ENCODE results near the gene SHKBP1. TPM values are rescaled to one million over a fixed set of nuclear protein-coding genes. Genes with fewer than 3 reads are reported as not detected.

Gene SHKBP1
- total and polyA plus RNA-seq, 2 of the 13 experiments (the other 11 are each of a cell fraction or from before 2014, with no cell fraction given), result 16.2 to 17.4 TPM

DNA sequence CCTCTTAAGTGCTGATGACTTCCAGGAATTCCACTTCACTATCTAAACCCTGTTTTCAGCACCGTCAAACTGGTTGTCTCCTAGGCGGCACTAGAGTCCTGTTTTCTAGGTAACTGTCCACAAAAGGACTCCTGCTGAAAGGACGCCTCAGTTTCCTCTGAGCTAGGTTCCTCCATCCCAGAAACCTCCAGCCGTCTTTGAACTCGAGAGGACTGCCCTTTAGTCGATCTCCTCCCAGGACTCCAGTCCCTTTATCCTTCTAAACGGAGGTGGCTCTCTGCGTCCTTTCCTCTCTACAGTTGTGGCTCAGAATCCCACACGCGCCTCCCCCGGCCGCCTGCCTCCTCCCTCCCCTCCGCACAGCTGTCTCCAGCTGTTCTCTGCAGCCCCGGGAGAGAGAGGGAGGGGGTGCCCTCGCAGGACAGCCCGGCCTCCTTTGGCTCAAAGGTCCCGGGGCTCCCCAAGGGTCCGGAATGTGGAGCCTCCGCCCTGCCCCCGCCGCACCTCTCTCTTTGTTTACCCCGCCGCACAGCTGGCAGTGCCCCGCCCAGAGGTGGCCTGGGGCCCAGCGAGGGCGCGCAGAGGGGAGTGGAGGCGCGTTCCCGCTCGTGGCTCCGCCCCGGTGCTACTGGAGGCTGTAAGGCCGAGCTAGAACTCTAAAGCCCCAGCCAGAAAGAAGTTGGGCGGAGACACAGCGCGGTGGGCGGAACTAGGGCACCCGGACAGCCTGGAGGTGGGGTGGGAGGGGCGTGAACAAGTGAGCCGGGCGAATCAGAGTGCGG, 26.9 kb downstream of the SHKBP1 start (continued):
- peak; percentile 91; the same call in 1 of the 2 replicates for TF ChIP-seq ZNF747 (CRISPR knock-in tag; IDR thresholded peaks at IDR 0.05; ENCODE audit: borderline replicate concordance)
- no peak; the same call in 1 of the 2 replicates for TF ChIP-seq SRY (CRISPR knock-in tag; IDR thresholded peaks at IDR 0.05)
- TF ChIP-seq, protein P1, sequence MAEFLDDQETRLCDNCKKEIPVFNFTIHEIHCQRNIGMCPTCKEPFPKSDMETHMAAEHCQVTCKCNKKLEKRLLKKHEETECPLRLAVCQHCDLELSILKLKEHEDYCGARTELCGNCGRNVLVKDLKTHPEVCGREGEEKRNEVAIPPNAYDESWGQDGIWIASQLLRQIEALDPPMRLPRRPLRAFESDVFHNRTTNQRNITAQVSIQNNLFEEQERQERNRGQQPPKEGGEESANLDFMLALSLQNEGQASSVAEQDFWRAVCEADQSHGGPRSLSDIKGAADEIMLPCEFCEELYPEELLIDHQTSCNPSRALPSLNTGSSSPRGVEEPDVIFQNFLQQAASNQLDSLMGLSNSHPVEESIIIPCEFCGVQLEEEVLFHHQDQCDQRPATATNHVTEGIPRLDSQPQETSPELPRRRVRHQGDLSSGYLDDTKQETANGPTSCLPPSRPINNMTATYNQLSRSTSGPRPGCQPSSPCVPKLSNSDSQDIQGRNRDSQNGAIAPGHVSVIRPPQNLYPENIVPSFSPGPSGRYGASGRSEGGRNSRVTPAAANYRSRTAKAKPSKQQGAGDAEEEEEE (CRISPR knock-in tag; IDR thresholded peaks at IDR 0.05; ENCODE audit: borderline replicate concordance), result no peak; the same call in 1 of the 2 replicates
- no peak for TF ChIP-seq ZNF619 (CRISPR knock-in tag; IDR thresholded peaks at IDR 0.05)
- TF ChIP-seq, protein P2, sequence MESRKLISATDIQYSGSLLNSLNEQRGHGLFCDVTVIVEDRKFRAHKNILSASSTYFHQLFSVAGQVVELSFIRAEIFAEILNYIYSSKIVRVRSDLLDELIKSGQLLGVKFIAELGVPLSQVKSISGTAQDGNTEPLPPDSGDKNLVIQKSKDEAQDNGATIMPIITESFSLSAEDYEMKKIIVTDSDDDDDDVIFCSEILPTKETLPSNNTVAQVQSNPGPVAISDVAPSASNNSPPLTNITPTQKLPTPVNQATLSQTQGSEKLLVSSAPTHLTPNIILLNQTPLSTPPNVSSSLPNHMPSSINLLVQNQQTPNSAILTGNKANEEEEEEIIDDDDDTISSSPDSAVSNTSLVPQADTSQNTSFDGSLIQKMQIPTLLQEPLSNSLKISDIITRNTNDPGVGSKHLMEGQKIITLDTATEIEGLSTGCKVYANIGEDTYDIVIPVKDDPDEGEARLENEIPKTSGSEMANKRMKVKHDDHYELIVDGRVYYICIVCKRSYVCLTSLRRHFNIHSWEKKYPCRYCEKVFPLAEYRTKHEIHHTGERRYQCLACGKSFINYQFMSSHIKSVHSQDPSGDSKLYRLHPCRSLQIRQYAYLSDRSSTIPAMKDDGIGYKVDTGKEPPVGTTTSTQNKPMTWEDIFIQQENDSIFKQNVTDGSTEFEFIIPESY (CRISPR knock-in tag; IDR thresholded peaks at IDR 0.05), result peak; percentile 77
- TF ChIP-seq STAT5B (CRISPR knock-in tag; IDR thresholded peaks at IDR 0.05), result no peak
- TF ChIP-seq, protein P3, sequence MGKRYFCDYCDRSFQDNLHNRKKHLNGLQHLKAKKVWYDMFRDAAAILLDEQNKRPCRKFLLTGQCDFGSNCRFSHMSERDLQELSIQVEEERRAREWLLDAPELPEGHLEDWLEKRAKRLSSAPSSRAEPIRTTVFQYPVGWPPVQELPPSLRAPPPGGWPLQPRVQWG (CRISPR knock-in tag; IDR thresholded peaks at IDR 0.05; ENCODE audit: borderline replicate concordance, low read depth), result no peak
- TF ChIP-seq, protein P4, sequence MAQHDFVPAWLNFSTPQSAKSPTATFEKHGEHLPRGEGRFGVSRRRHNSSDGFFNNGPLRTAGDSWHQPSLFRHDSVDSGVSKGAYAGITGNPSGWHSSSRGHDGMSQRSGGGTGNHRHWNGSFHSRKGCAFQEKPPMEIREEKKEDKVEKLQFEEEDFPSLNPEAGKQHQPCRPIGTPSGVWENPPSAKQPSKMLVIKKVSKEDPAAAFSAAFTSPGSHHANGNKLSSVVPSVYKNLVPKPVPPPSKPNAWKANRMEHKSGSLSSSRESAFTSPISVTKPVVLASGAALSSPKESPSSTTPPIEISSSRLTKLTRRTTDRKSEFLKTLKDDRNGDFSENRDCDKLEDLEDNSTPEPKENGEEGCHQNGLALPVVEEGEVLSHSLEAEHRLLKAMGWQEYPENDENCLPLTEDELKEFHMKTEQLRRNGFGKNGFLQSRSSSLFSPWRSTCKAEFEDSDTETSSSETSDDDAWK (CRISPR knock-in tag; IDR thresholded peaks at IDR 0.05), result no peak
- TF ChIP-seq NFRKB (IDR thresholded peaks at IDR 0.05), result no peak
- TF ChIP-seq, protein P5, sequence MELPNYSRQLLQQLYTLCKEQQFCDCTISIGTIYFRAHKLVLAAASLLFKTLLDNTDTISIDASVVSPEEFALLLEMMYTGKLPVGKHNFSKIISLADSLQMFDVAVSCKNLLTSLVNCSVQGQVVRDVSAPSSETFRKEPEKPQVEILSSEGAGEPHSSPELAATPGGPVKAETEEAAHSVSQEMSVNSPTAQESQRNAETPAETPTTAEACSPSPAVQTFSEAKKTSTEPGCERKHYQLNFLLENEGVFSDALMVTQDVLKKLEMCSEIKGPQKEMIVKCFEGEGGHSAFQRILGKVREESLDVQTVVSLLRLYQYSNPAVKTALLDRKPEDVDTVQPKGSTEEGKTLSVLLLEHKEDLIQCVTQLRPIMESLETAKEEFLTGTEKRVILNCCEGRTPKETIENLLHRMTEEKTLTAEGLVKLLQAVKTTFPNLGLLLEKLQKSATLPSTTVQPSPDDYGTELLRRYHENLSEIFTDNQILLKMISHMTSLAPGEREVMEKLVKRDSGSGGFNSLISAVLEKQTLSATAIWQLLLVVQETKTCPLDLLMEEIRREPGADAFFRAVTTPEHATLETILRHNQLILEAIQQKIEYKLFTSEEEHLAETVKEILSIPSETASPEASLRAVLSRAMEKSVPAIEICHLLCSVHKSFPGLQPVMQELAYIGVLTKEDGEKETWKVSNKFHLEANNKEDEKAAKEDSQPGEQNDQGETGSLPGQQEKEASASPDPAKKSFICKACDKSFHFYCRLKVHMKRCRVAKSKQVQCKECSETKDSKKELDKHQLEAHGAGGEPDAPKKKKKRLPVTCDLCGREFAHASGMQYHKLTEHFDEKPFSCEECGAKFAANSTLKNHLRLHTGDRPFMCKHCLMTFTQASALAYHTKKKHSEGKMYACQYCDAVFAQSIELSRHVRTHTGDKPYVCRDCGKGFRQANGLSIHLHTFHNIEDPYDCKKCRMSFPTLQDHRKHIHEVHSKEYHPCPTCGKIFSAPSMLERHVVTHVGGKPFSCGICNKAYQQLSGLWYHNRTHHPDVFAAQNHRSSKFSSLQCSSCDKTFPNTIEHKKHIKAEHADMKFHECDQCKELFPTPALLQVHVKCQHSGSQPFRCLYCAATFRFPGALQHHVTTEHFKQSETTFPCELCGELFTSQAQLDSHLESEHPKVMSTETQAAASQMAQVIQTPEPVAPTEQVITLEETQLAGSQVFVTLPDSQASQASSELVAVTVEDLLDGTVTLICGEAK (IDR thresholded peaks at IDR 0.05), result no peak
- TF ChIP-seq, protein P5 (CRISPR knock-in tag; IDR thresholded peaks at IDR 0.05), result peak; percentile 69; the same call in 1 of the 2 replicates
- no peak for TF ChIP-seq ZFAT (CRISPR knock-in tag; conservative IDR thresholded peaks at IDR 0.05)
- TF ChIP-seq HOXA7 (CRISPR knock-in tag; IDR thresholded peaks at IDR 0.05), result no peak
- TF ChIP-seq MED1 (CRISPR knock-in tag; IDR thresholded peaks at IDR 0.05), result peak; percentile 80
- TF ChIP-seq EZH2 (conservative IDR thresholded peaks at IDR 0.05; ENCODE audit: low read depth, low read length), result no peak
